ENCODE results near the gene FUT7. TPM values are rescaled to one million over a fixed set of nuclear protein-coding genes. Genes with fewer than 3 reads are reported as not detected.
"Not testable (repeated sequence)": the region's sequence is repeated elsewhere in the genome, so short reads cannot be mapped to it uniquely, and the experiment has no call there.

Gene FUT7
- total RNA-seq, 2 donors from 2014 or later = 1.6 to 1.8 TPM

DNA sequence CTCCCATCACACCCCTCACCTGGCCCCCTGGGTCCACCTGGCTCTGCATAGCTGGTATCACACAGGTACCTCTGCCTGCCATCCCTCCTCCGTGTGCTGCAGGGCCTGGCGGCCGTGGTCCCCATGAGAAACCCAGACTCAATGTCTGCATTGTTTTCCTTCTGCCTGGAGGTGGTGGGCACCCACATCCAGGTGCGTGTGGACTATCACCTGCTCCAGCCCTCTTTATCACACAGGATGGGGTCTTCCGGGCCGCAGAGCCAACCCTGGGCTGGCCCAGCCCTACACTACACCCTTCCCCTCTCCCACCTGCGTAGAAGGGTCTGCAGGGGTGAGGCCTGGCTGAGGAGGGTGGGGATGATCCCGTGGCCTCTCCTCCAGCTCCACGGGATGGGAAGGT, 7.0 kb upstream of the FUT7 start:
- H3K4me1 Mint-ChIP-seq (ENCODE audit: low read depth) = peaks cover 19% of the 10 kb centered on the region
- peaks cover 0 to 5% of the 10 kb centered on the region in 2 donors for H3K36me3 Mint-ChIP-seq (ENCODE audit: insufficient read depth in 2 of 2)
- DNase-seq = no peak
- no peak overlapping the region for H3K4me3 Mint-ChIP-seq
- no peak overlapping the region for H3K27ac Mint-ChIP-seq
- no peaks in the 10 kb centered on the region for H3K9me3 Mint-ChIP-seq
- no peaks in the 10 kb centered on the region for H3K27me3 Mint-ChIP-seq (ENCODE audit: low read depth)
- ATAC-seq (replicated peaks in 1 of 2) = no peak

DNA sequence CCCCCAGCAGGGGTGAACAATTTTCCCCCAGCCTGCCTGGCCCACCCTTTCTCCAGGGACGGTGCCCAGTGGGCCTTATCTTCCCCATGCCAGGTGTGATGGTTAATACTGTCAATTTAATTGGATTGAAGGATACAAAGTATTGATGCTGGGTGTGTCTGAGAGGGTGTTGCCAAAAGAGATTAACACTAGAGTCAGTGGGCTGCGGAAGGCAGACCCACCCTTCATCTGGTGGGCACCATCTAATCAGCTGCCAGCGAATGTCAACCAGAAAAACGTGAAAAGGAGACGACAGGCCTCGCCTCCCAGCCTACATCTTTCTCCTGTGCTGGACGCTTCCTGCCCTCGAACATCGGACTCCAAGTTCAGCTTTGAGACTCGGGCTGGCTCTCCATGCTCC, 5.6 kb upstream of the FUT7 start:
- no peaks in the 10 kb centered on the region for H3K9me3 Mint-ChIP-seq

DNA sequence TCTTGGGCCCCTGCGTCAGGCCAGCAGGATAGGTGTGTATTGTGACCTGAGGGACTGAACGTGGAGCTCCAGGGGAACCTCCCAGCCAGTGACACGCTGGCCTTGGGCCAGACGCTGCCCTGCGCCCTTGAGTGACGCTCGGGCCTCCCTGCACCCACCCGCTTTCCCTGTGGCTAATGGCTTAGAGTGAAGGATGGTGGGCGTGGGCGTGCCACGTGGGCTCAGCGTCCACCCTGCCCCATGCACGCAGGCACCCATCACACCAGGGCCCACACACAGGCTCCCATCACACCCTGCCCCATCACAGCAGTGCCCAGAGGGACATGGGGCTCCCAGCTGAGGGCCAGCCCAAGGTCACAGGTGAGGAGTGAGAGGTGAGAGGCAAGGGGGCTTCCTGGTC, 5.1 kb upstream of the FUT7 start:
- peaks cover 0 to 5% of the 10 kb centered on the region in 2 donors for H3K36me3 Mint-ChIP-seq (ENCODE audit: insufficient read depth in 2 of 2)
- no peaks in the 10 kb centered on the region for H3K27me3 Mint-ChIP-seq (ENCODE audit: low read depth)
- no peak overlapping the region for H3K27ac Mint-ChIP-seq
- peaks cover 32% of the 10 kb centered on the region for H3K4me1 Mint-ChIP-seq (ENCODE audit: low read depth)
- H3K9me3 Mint-ChIP-seq = no peaks in the 10 kb centered on the region
- no peak overlapping the region for H3K4me3 Mint-ChIP-seq
- no peak for ATAC-seq (replicated peaks in 1 of 2)
- no peak for DNase-seq

More for the DNA sequence above, 5.6 kb upstream of the FUT7 start:
- ATAC-seq (replicated peaks in 1 of 2) = no peak
- peaks cover 0 to 5% of the 10 kb centered on the region in 2 donors for H3K36me3 Mint-ChIP-seq (ENCODE audit: insufficient read depth in 2 of 2)
- peaks cover 28% of the 10 kb centered on the region for H3K4me1 Mint-ChIP-seq (ENCODE audit: low read depth)
- no peak overlapping the region for H3K27ac Mint-ChIP-seq
- H3K27me3 Mint-ChIP-seq (ENCODE audit: low read depth) = no peaks in the 10 kb centered on the region
- no peak overlapping the region for H3K4me3 Mint-ChIP-seq
- no peak for DNase-seq

DNA sequence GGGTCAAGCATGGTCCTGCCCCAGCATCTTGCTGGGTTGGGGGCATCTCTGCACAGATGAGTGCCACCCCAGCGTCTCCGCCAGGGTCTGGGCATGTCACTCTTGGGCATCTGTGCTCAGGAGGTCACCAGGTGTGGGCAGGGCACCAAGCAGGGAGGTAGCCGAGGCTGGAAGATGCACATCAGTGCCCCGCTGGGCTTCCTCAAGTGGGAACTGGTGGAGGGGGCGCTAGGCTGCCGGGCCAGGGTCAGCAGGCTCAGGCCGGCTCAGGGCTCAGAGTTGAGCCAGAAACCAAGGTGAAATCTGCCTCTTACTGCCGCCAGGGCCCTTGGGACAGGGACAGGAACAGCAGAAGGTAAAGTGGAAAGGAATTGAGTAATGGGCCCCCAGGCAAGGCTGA, 4.0 kb upstream of the FUT7 start:
- ATAC-seq (replicated peaks in 1 of 2) = no peak
- peaks cover 0 to 5% of the 10 kb centered on the region in 2 donors for H3K36me3 Mint-ChIP-seq (ENCODE audit: insufficient read depth in 2 of 2)
- H3K4me3 Mint-ChIP-seq = no peak overlapping the region
- no peaks in the 10 kb centered on the region for H3K9me3 Mint-ChIP-seq
- no peak overlapping the region for H3K27ac Mint-ChIP-seq
- no peak for DNase-seq
- peaks cover 39% of the 10 kb centered on the region for H3K4me1 Mint-ChIP-seq (ENCODE audit: low read depth)
- H3K27me3 Mint-ChIP-seq (ENCODE audit: low read depth) = no peaks in the 10 kb centered on the region

DNA sequence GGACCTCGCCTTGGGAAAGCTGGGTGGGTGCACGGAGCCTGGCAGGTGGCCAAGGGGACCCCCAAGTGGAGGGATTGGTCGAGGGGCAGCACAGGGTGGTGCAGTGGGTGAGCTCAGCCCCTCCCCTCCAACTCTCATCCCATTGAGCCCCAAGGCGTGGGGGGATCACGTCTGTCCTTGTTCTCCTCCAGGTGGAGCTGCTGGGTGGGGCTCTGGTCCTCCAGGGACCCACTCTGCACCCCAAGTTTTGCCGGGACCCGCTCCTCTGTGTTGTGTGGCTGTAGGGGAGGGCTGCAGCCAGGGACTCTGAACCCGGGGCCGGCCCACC, 3.6 kb upstream of the FUT7 start:
- Mint-ChIP-seq H3K36me3 (ENCODE audit: insufficient read depth in 2 of 2) (peaks cover 0 to 5% of the 10 kb centered on the region in 2 donors), H3K27ac (no peak overlapping the region)

DNA sequence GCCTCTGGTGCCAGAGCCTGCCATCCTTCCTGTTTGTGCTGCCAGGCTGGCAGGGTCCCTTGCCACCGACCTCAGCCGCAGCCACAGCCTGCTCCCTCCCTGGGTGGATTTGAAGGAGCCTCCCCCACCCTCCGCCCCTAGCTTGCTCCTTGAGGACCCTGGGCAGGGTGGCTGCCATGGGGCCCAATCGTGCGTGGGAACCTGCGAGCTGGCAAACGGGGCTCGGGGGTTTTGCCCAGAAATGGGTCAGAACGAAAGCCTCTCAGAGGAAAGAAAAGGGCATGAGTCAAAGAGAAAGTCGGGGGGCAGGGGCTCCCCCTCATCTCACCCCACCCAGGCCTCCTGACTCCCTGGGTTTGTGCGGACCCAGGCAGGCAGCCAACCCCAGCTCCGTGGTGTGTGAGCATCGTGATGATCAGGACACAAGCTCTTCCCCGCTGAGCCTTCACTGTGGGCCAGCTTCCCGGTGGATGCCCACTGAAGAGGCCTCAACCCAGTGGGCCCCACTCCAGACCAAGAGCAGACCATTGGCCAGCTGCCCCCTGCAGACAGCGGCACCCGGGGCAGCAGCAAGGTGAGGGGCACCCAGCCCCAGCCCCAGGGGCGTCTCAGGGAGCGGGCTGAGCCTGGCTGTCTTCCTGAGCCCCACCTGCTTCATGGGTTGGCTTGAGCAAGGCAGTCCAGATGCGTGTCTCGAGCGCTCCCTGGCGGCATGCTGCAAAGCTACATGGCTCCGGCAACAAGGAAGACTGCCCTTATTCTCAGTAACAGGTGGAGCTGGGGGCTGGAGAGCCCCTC, 3.0 kb upstream of the FUT7 start:
- DNase-seq (peak; percentile 90 to 91), ATAC-seq (replicated peaks in 1 of 2) (peak; percentile 79 to 80)
- Mint-ChIP-seq H3K4me3 (peak overlapping the region; percentile 76 to 93), H3K4me1 (ENCODE audit: low read depth) (peaks cover 49% of the 10 kb centered on the region), H3K9me3 (no peaks in the 10 kb centered on the region), H3K36me3 (ENCODE audit: insufficient read depth in 2 of 2) (peaks cover 0 to 5% of the 10 kb centered on the region in 2 donors), H3K27me3 (ENCODE audit: low read depth) (no peaks in the 10 kb centered on the region), H3K27ac (peak overlapping the region; percentile 81)

More for the DNA sequence above, 3.6 kb upstream of the FUT7 start:
- Mint-ChIP-seq H3K4me1 (ENCODE audit: low read depth) (peaks cover 43% of the 10 kb centered on the region), H3K4me3 (peak overlapping the region; percentile 76 to 93), H3K9me3 (no peaks in the 10 kb centered on the region), H3K27me3 (ENCODE audit: low read depth) (no peaks in the 10 kb centered on the region)
- no peak for ATAC-seq (replicated peaks in 1 of 2)
- no peak for DNase-seq

DNA sequence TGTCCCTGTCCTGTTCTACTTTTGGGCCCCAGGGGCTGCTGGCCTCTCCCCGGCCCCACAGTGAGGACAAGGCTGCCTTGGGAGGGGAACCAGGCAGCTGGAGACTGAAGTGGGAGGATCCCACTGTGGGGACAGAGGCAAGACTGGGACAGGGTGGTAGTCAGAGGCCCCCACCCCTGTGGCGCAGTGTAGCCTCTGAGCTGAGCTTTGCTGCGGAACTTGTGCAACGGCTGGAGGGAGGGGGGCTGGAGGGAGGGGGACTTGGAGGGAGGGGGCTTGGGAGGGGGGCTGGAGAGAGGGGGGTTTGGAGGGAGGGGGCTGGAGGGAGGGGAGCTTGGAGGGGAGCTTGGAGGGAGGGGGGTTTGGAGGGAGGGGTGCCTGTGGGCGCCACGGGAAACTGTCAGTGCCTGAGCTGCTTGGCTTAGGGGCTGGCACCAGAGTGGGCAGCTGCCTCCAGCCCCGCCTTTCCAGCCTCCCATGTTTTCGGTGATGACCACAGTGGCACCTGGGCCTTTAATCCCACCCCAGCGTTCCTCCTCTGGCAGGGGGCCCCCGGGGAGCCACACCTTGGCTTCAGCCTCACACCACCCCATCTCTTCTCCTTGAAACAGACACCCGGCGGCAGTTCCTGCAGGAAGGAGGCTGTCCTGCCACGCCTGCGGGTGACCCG, 2.3 kb upstream of the FUT7 start:
- Mint-ChIP-seq H3K4me1 (ENCODE audit: low read depth) (peaks cover 56% of the 10 kb centered on the region), H3K36me3 (ENCODE audit: insufficient read depth in 2 of 2) (peaks cover 0 to 5% of the 10 kb centered on the region in 2 donors), H3K9me3 (no peaks in the 10 kb centered on the region), H3K27ac (peak overlapping the region; percentile 81), H3K27me3 (ENCODE audit: low read depth) (no peaks in the 10 kb centered on the region), H3K4me3 (peak overlapping the region; percentile 76 to 93)
- no peak for DNase-seq
- no peak for ATAC-seq (replicated peaks in 1 of 2)

DNA sequence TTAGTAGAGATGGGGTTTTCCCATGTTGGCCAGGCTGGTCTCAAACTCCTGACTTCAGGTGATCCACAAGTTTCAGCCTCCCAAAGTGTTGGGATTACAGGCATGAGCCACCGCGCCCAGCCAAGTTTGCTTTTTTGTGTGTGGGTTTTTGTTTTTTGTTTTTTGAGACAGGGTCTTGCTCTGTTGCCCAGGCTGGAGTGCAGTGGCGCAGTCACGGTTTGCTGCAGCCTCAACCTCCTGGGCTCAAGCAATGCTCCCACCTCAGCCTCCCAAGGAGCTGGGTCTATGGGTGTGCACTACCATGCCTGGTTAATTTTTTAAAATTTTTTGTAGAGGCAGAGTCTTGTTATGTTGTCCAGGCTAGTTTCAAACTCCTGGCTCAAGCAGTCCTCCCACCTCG, 1.6 kb upstream of the FUT7 start:
- not testable (repeated sequence) for DNase-seq; H3K27ac Mint-ChIP-seq; ATAC-seq (replicated peaks in 1 of 2); H3K27me3 Mint-ChIP-seq (ENCODE audit: low read depth); H3K9me3 Mint-ChIP-seq; H3K36me3 Mint-ChIP-seq (ENCODE audit: insufficient read depth in 2 of 2)
- Mint-ChIP-seq H3K4me3 (peak overlapping the region; percentile 22 to 42), H3K4me1 (ENCODE audit: low read depth) (peaks cover 61% of the 10 kb centered on the region)

DNA sequence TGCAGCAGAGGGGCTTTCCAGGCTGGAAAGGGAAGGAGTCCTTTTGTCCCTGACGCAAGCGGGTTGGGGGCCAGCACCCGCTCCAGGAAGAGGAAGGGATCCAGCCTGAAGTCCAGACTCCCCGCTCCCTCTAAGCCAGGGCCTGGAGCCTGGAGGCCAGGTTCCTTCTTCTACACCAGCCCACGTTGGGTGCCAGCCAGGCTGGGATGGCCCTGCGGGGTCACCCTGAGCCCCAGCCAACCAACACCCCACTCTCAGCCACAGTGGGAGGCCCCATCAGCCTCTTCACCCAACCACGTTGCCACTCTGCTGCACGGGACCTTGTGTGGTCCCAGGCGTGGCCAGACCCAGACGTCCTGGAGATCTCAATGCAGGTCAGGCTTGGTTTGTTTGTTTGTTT, 970 bp upstream of the FUT7 start:
- H3K27me3 Mint-ChIP-seq (ENCODE audit: low read depth) = no peaks in the 10 kb centered on the region
- no peaks in the 10 kb centered on the region for H3K9me3 Mint-ChIP-seq
- no peak for ATAC-seq (replicated peaks in 1 of 2)
- H3K27ac Mint-ChIP-seq = peak overlapping the region; percentile 4
- no peaks in the 10 kb centered on the region for H3K36me3 Mint-ChIP-seq (ENCODE audit: insufficient read depth in 2 of 2)
- H3K4me3 Mint-ChIP-seq = peak overlapping the region in 1 of 2 donors; percentile 42
- H3K4me1 Mint-ChIP-seq (ENCODE audit: low read depth) = peaks cover 61% of the 10 kb centered on the region
- peak; percentile 29 to 38 for DNase-seq

DNA sequence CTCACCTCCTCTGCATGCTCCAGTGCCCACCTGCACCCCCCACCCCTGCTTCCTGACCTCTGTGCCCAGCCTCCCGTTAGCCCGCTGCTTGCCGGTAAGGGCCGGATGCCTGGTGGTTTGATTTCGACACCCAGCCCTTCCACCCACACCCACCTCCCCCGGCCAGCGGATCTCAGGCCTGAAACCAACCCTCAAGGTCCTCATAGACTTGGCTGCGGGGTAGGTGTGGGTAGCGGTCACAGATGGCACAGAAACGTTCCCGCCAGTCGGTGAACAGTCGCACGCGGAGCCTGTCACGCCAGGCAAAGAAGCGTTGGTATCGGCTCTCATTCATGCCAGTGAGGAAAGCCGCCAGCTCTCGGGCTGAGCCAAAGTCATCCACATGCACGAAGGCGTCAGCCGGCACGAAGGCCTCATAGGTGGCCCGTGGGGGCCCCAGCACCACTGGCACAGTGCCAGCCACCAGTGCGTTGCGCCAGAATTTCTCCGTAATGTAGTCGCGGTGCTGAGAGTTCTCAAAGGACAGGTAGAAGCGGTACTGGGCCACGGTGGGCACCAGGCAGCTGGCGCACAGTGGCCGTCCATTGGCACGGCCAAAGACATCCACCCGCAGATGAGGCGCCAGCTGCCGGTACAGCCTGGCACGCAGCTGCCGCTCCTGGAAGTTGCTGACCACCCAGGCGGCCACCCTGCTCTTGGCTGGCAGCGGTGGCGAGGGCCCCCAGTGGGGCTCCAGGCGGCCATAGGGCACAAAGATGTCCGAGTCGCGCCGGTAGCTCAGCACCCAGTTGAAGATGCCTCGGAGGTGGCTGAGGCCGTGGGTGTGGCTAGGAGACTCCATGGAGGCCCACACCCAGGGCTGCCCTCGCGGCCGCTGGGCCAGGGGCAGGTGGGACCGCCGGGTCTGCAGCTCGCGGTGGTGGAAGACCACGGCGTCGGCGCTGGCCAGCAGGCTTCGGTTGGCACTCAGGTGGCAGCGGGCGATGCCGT, 1.1 kb downstream of the FUT7 start:
- DNase-seq (peak; percentile 82 to 88), ATAC-seq (replicated peaks in 1 of 2) (peak; percentile 7 to 19)

DNA sequence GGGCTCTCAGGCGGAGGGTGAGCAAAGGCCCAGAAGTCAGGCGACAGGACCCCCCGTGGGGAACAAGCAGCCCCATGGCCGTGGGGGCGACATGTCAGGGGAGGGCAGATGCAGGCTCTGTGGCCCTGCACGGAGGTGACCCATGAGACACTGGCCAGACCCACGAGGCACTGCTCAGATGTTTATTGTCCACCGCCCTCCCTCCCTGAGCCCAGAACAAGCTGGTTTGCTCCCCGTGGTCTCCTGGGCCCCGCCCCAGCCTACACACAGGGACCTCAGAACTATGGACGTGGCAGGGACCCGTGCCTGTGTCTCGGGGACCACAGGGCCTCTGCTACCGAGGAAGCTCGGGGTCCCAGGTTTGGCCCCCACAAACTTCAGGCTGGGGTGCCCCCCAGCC, 1.9 kb downstream of the FUT7 start:
- Mint-ChIP-seq H3K4me3 (peak overlapping the region; percentile 76 to 79), H3K4me1 (ENCODE audit: low read depth) (peaks cover 57% of the 10 kb centered on the region)
- ATAC-seq (replicated peaks in 1 of 2) = no peak

More for the DNA sequence above, 1.1 kb downstream of the FUT7 start:
- Mint-ChIP-seq H3K9me3 (no peaks in the 10 kb centered on the region), H3K4me3 (peak overlapping the region; percentile 76 to 79), H3K27ac (no peak overlapping the region), H3K36me3 (ENCODE audit: insufficient read depth in 2 of 2) (no peaks in the 10 kb centered on the region), H3K27me3 (ENCODE audit: low read depth) (no peaks in the 10 kb centered on the region), H3K4me1 (ENCODE audit: low read depth) (peaks cover 61% of the 10 kb centered on the region)

DNA sequence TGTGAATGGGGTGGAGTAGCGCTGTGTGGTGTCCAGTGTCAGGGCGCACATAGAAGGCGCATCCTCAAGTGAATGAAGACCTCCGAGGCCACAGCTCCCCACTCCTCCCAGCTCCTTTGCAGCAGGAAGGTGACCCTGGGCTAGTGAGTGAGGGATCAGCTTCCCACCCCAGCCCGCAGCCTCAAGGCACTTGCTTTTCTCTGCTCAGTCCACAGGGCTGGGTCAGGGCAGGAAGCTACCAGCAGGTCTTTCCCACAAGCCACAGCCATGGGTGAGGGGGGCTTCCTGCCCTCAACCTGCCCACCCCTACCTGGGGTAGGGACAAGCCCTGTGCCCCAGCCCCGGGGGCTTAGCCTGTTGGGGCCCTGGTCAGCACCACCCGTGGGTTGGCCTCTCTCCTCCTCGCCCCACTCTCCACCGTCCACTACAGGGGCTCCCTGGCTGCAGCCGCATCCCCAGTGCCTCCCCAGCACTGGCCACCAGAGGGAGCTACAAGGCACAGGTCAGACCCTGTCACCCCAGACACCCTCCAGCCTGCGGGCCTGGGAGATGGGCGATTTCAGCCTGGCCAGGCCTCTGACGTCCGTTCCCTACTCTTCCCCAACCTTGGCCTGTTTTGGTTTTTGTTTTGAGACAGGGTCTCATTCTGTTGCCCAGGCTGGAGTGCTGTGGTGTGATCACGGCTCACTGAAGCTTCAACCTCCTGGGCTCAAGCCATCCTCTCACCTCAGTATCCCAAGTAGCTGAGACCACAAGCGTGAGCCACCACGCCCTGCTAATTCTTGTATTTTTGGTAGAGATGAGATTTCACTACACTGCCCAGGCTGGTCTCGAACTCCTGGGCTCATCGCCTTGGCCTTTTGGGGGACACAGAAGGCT, 2.6 kb downstream of the FUT7 start:
- Mint-ChIP-seq H3K9me3 (no peaks in the 10 kb centered on the region), H3K4me3 (peak overlapping the region; percentile 69 to 79)
- DNase-seq = peak; percentile 85 to 91

More for the DNA sequence above, 1.9 kb downstream of the FUT7 start:
- no peaks in the 10 kb centered on the region for H3K27me3 Mint-ChIP-seq (ENCODE audit: low read depth)
- no peaks in the 10 kb centered on the region for H3K36me3 Mint-ChIP-seq (ENCODE audit: insufficient read depth in 2 of 2)
- peak; percentile 34 to 37 for DNase-seq
- no peak overlapping the region for H3K27ac Mint-ChIP-seq
- no peaks in the 10 kb centered on the region for H3K9me3 Mint-ChIP-seq

More for the DNA sequence above, 2.6 kb downstream of the FUT7 start:
- Mint-ChIP-seq H3K36me3 (ENCODE audit: insufficient read depth in 2 of 2) (no peaks in the 10 kb centered on the region), H3K27me3 (ENCODE audit: low read depth) (no peaks in the 10 kb centered on the region), H3K4me1 (ENCODE audit: low read depth) (peaks cover 49% of the 10 kb centered on the region), H3K27ac (peak overlapping the region; percentile 12)
- peak; percentile 46 to 62 for ATAC-seq (replicated peaks in 1 of 2)

Measured in activated T-cell treated with anti-CD3 and anti-CD28 coated beads, Interleukin-2, amount 50 U/mL, for 72 hours (primary cell).